HCT116 (cell line): Measurements from ENCODE around the gene DEPDC5.

ENCODE experiments used
- CEBPB ChIP-seq: IDR thresholded peaks from 2 replicates; pipeline ENCODE4 v1.6.1; 2012; ENCODE audit warnings: low read depth
- CTCF ChIP-seq, 3 experiments: fragments of 200-600 bp in 1 of 3; sonication (generic) in 1 of 3; IDR thresholded peaks in 2 of 3; conservative IDR thresholded peaks in 1 of 3; 2 replicates each; pipeline ENCODE4 v1.5.1; 2012 to 2017; ENCODE audit warnings: low read depth in 2 of 3, low read length in 2 of 3, antibody characterized with exemption in 1 of 3, borderline replicate concordance in 1 of 3, control low read depth in 1 of 3, mild to moderate bottlenecking in 1 of 3, mixed read lengths in 1 of 3, mixed run types in 1 of 3, moderate library complexity in 1 of 3; ENCODE audit not compliant: insufficient read depth in 1 of 3
- MAX ChIP-seq: IDR thresholded peaks from 2 replicates; pipeline ENCODE4 v1.6.1; 2012
- ZNF274 ChIP-seq: fragments of 200-500 bp; sonication (Bioruptor generic); IDR thresholded peaks from 2 replicates; pipeline ENCODE4 v1.6.1; 2014; ENCODE audit warnings: mild to moderate bottlenecking, low read depth, low read length, inconsistent platforms

- TF ChIP-seq CEBPB: no peak
- TF ChIP-seq CTCF (IDR thresholded peaks at IDR 0.05 in 2 of 3, conservative IDR thresholded peaks at IDR 0.05 in 1 of 3; ENCODE audit: borderline replicate concordance in 1 of 3, insufficient read depth in 1 of 3, low read depth in 2 of 3, low read length in 2 of 3): no peak
- TF ChIP-seq MAX: no peak
- TF ChIP-seq ZNF274: no peak
Measured at GRCh38 chr22:31838917-31839316, 85.1 kb downstream of the DEPDC5 start.
